Lower lobe of right lung (tissue), 2 donors: ENCODE results near the gene PECR. TPM values are rescaled to one million over a fixed set of nuclear protein-coding genes. Genes with fewer than 3 reads are reported as not detected.
"Not testable (repeated sequence)": the region's sequence is repeated elsewhere in the genome, so short reads cannot be mapped to it uniquely, and the experiment has no call there.

Experiments used
- ATAC-seq, 2 donors: fragments of 200-7000 bp; cut with Tn5 transposase; one replicate each; pipeline ENCODE4 v1.9.1; 2020 to 2022; ENCODE audit warnings: mild to moderate bottlenecking in 2 of 2, moderate library complexity in 2 of 2
- DNase-seq: peaks from one replicate; pipeline ENCODE4 v3.0.0-alpha.2; 2020
- H3K27ac ChIP-seq: fragments of 200-600 bp; one replicate; pipeline ENCODE4 v1.8.0; 2022
- H3K27me3 ChIP-seq: fragments of 200-600 bp; one replicate; pipeline ENCODE4 v1.8.0; 2022; ENCODE audit warnings: low read depth
- H3K36me3 ChIP-seq: fragments of 200-600 bp; one replicate; pipeline ENCODE4 v1.8.0; 2022; ENCODE audit warnings: mild to moderate bottlenecking
- H3K4me1 ChIP-seq: fragments of 200-600 bp; one replicate; pipeline ENCODE4 v1.8.0; 2022
- H3K4me3 ChIP-seq: fragments of 200-600 bp; one replicate; pipeline ENCODE4 v1.8.0; 2022; ENCODE audit warnings: mild to moderate bottlenecking
- H3K9me3 ChIP-seq: fragments of 200-600 bp; one replicate; pipeline ENCODE4 v1.8.0; 2022
- intact Hi-C: fragments of 100-400 bp; cut with DNase I; formaldehyde crosslinking; loops from one replicate; pipeline ENCODE4 v1.11.0; 2022
- total RNA-seq: library from RNA; stranded (reverse); fragmentation: NEBNext Ultra II Directional; extraction: Animal tissue kit (Norgen Biotek cat#: 25700); gene quantifications from one replicate; pipeline ENCODE4 v1.2.1, GENCODE V29; 2021
- TF ChIP-seq, protein P1 (sequence below): fragments of 200-600 bp; IDR thresholded peaks from one replicate; pipeline ENCODE4 v1.8.0; 2022; ENCODE audit warnings: antibody characterized with exemption, mild to moderate bottlenecking
- donor health status: DM: no; HTN: yes; CAD: no; lungs with severe emphysema.

The PECR gene
- total RNA-seq, 1 donor from 2014 or later, result 18.5 TPM

DNA sequence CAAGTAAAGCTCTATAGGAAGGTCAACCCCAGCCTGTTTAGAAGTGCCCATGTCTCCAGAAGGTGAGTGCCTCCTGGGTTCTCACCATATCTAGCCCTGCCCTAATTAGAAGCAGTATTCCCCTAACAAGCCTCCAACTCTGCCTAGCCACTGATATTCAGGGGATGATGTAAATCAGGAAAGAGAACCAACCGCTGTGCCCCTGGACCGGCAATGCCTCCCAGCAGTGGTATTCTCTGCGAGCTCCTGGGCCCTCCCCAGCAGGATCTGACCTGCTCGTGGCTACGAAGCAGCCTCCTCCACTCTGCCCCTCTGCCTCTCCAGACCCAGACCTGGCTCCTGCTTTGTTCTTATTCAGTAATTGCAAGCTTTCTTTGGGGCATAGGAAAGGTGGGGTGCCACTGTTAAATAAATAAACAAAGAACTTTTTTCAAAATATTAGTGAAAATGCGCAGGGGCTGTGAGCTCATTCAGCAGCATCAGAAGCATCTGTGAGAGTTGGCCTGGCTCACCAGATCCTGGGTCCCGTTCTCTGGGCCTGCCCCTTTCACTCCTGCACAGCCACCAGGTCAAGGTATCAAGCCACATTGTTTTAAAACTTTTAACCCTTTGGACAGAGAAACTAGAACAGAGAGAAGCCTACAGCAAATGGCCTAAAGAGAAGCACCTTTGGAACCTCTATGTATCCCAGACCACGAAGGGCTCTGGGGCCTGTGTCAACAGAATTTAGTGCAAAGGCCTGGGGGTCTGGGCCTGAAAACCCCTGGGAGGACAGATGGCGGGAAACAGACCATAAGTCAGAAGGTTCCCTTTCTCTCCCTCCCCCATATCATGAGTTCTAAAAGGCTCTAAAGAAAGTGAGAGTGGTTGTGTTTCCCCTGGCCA is 80.2 kb downstream of the PECR start:
- H3K27ac ChIP-seq, result no peak overlapping the region
- TF ChIP-seq, protein P1, sequence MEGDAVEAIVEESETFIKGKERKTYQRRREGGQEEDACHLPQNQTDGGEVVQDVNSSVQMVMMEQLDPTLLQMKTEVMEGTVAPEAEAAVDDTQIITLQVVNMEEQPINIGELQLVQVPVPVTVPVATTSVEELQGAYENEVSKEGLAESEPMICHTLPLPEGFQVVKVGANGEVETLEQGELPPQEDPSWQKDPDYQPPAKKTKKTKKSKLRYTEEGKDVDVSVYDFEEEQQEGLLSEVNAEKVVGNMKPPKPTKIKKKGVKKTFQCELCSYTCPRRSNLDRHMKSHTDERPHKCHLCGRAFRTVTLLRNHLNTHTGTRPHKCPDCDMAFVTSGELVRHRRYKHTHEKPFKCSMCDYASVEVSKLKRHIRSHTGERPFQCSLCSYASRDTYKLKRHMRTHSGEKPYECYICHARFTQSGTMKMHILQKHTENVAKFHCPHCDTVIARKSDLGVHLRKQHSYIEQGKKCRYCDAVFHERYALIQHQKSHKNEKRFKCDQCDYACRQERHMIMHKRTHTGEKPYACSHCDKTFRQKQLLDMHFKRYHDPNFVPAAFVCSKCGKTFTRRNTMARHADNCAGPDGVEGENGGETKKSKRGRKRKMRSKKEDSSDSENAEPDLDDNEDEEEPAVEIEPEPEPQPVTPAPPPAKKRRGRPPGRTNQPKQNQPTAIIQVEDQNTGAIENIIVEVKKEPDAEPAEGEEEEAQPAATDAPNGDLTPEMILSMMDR, result no peak
- intact Hi-C loops, result no loop called here

DNA sequence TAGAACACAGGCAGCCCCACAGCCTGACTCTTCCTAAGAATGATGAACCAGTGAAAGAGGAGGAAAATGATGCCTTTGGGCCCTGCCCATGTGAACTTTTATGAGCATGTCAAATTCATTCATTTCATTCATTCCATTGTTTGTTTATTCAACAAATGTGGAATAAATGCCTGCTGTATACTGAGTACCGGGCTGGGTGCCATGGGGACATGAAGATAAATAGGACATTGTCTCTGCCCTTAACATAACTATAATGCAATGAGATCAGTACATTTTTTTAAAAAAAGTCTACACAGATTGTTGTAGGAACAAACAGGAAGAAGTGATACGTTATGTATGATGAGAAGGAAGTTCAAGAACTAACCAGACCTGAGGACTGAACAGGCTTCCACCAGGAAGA is 83.0 kb downstream of the PECR start:
- no peak overlapping the region for H3K4me3 ChIP-seq
- no peak for ATAC-seq
- H3K27me3 ChIP-seq, result no peaks in the 10 kb centered on the region
- H3K4me1 ChIP-seq, result peaks cover 12% of the 10 kb centered on the region
- peaks cover 11% of the 10 kb centered on the region for H3K36me3 ChIP-seq
- DNase-seq, result no peak
- no peak overlapping the region for H3K27ac ChIP-seq
- no peaks in the 10 kb centered on the region for H3K9me3 ChIP-seq
- TF ChIP-seq, protein P1, result no peak
- intact Hi-C loops, result no loop called here

More for the DNA sequence above, 80.2 kb downstream of the PECR start:
- no peak for ATAC-seq
- H3K27me3 ChIP-seq, result no peaks in the 10 kb centered on the region
- H3K4me3 ChIP-seq, result no peak overlapping the region
- no peak for DNase-seq
- H3K9me3 ChIP-seq, result no peaks in the 10 kb centered on the region
- peaks cover 6% of the 10 kb centered on the region for H3K36me3 ChIP-seq
- H3K4me1 ChIP-seq, result peaks cover 28% of the 10 kb centered on the region

DNA sequence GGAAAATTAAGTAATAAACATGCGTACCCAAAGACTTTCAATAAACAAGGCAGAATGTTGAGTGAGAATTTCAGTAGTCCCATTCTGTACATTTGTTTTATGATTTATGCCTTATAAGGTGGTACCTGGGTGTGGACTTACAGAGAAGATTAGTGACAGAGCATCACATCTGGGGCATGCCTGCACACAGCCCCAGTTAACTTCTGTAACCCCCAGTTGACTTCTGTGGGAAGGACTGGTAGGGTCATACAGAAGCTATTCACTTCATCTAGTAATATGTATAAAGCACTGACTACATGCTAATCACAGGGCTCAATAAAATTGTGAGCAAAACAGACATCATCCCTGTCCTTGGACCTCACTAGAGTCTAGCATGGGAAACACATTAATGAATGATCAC is 84.4 kb downstream of the PECR start:
- H3K9me3 ChIP-seq, result no peaks in the 10 kb centered on the region
- H3K4me3 ChIP-seq, result no peak overlapping the region
- intact Hi-C loops, result no loop called here
- no peak overlapping the region for H3K27ac ChIP-seq
- ATAC-seq (no peak), DNase-seq (no peak)
- H3K36me3 ChIP-seq, result peaks cover 11% of the 10 kb centered on the region
- peaks cover 6% of the 10 kb centered on the region for H3K4me1 ChIP-seq
- TF ChIP-seq, protein P1, result no peak
- no peaks in the 10 kb centered on the region for H3K27me3 ChIP-seq

DNA sequence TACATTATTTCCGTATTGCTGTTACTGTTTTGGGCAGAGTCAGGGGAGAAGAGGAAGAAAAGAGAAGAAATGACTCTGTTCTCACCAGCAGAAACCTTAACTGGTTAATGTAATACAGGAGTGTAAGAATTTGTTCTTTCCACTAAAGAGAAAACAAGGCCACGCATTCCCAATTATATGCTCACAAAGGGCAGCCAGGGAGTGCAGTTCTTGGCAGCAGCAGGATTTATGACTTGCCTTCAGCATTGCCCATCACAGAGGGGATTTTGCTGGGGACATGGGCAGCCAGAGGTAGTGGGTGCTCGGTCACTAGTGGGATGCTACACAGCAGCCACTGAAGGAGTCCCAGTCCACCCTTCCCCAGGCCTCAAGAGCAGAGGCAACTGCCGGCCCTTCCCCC is 86.7 kb downstream of the PECR start:
- H3K36me3 ChIP-seq, result peaks cover 11% of the 10 kb centered on the region
- DNase-seq (no peak), ATAC-seq (no peak)
- intact Hi-C loops, result no loop called here
- H3K27me3 ChIP-seq, result no peaks in the 10 kb centered on the region
- H3K4me1 ChIP-seq, result no peaks in the 10 kb centered on the region
- no peak overlapping the region for H3K27ac ChIP-seq
- H3K9me3 ChIP-seq, result no peaks in the 10 kb centered on the region
- H3K4me3 ChIP-seq, result no peak overlapping the region
- TF ChIP-seq, protein P1, result no peak

DNA sequence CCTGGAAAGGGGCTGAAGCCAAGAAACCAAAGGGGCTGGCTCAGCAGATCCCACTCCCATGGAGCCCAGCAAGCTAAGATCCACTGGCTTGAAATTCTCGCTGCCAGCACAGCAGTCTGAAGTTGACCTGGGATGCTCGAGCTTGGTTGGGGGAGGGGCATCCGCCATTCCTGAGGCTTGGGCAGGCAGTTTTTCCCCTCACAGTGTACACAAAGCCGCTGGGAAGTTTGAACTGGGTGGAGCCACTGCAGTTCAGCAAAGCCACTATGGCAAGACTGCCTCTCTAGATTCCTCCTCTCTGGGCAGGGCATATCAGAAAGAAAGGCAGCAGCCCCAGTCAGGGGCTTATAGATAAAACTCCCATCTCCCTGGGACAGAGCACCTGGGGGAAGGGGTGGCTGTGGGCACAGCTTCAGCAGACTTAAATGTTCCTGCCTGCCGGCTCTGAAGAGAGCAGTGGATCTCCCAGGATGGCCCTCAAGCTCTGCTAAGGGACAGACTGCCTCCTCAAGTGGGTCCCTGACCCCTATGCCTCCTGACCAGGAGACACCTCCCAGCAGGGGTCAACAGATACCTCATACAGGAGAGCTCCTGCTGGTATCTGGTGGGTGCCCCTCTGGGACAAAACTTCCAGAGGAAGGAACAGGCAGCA is 92.9 kb downstream of the PECR start:
- DNase-seq, intact Hi-C loops, H3K9me3 ChIP-seq, H3K4me3 ChIP-seq, H3K36me3 ChIP-seq, H3K27me3 ChIP-seq, H3K27ac ChIP-seq, H3K4me1 ChIP-seq, ATAC-seq: not testable (repeated sequence)

Other genes with a start within 250 kb of the PECR start
- gene MREG, start 68.3 kb downstream of the PECR start, total RNA-seq, result 12.7 TPM
- 1.2 TPM for gene TMEM169, start 110 bp upstream of the PECR start, total RNA-seq
- gene XRCC5, start 27.5 kb upstream of the PECR start, total RNA-seq, result 155 TPM